K562 (cell line): Measurements from ENCODE around the gene SERPIND1. TPM values are rescaled to one million over a fixed set of nuclear protein-coding genes. Genes with fewer than 3 reads are reported as not detected.

Experiments used
- CHD2 ChIP-seq: IDR thresholded peaks from 2 replicates; pipeline ENCODE4 v1.6.1; 2011; ENCODE audit warnings: low read depth, low read length
- E2F1 ChIP-seq: sonication (generic); formaldehyde crosslinking; IDR thresholded peaks from 2 replicates; pipeline ENCODE4 v1.8.1; 2023; ENCODE audit warnings: mild to moderate bottlenecking, missing genetic modification reagents, moderate library complexity
- GMEB1 ChIP-seq: fragments of 250-450 bp; sonication (Bioruptor Pico); IDR thresholded peaks from 2 replicates; pipeline ENCODE4 v1.4.0; 2020; ENCODE audit warnings: mild to moderate bottlenecking
- HDGF ChIP-seq: fragments of 450-650 bp; IDR thresholded peaks from 2 replicates; pipeline ENCODE4 v1.6.1; 2016
- HMGXB4 ChIP-seq: sonication (generic); formaldehyde crosslinking; IDR thresholded peaks from 2 replicates; pipeline ENCODE4 v1.8.1; 2023; ENCODE audit warnings: mild to moderate bottlenecking, missing genetic modification reagents
- MCM5 ChIP-seq: fragments of 450-650 bp; IDR thresholded peaks from 2 replicates; pipeline ENCODE4 v1.6.1; 2016; ENCODE audit warnings: low read depth
- OTX1 ChIP-seq: fragments of 450-650 bp; formaldehyde crosslinking; IDR thresholded peaks from 2 replicates; pipeline ENCODE4 v1.4.0; 2022; ENCODE audit warnings: mild to moderate bottlenecking
- PREB ChIP-seq: sonication (generic); formaldehyde crosslinking; IDR thresholded peaks from 2 replicates; pipeline ENCODE4 v1.8.1; 2023; ENCODE audit warnings: mild to moderate bottlenecking, missing genetic modification reagents
- RBBP5 ChIP-seq: fragments of 200-600 bp; sonication (generic); IDR thresholded peaks from 2 replicates; pipeline ENCODE4 v1.6.1; 2012; ENCODE audit warnings: borderline replicate concordance, mild to moderate bottlenecking, low read length, control low read depth, inconsistent platforms; ENCODE audit not compliant: insufficient read depth, poor library complexity, severe bottlenecking
- RHOXF2B ChIP-seq: fragments of 250-450 bp; sonication (Bioruptor Pico); conservative IDR thresholded peaks from 2 replicates; pipeline ENCODE4 v1.5.1; 2021
- TCF15 ChIP-seq: fragments of 250-450 bp; sonication (Bioruptor Pico); IDR thresholded peaks from 2 replicates; pipeline ENCODE4 v1.8.0; 2022; ENCODE audit warnings: moderate library complexity, mild to moderate bottlenecking, inconsistent platforms
- UBTF ChIP-seq, 2 experiments: IDR thresholded peaks; 2 replicates each; pipeline ENCODE4 v1.6.1; 2012; ENCODE audit warnings: improper control_type of control experiment in 2 of 2, low read depth in 2 of 2, low read length in 2 of 2, borderline replicate concordance in 1 of 2
- ZBTB26 ChIP-seq: fragments of 450-650 bp; formaldehyde crosslinking; IDR thresholded peaks from 2 replicates; pipeline ENCODE4 v1.4.0; 2022; ENCODE audit warnings: missing genetic modification characterization
- ZNF347 ChIP-seq: fragments of 450-650 bp; formaldehyde crosslinking; IDR thresholded peaks from 2 replicates; pipeline ENCODE4 v1.4.0; 2020; ENCODE audit warnings: low read depth, mild to moderate bottlenecking, moderate library complexity
- polyA plus RNA-seq, 8 experiments: library from polyadenylated mRNA; depleted of rRNA in 4 of 8; stranded (reverse) in 5 of 8; unstranded in 3 of 8; fragments of >200 nt; fragmentation: Nextera tagmentation in 2 of 8; fragmentation: Illumina TruSeq in 1 of 8; extraction: Ambion mirVana in 2 of 8; extraction: Trizol in 1 of 8; gene quantifications; 2 replicates each; pipeline versions ENCODE4 v1.2.1 to v1.2.3, GENCODE V29; 2011 to 2014; ENCODE audit warnings: inconsistent platforms in 1 of 8, missing spikeins in 1 of 8
- total RNA-seq, 7 experiments: library from RNA; depleted of rRNA in 6 of 7; stranded (reverse); fragments of >200 nt in 6 of 7; fragmentation: Illumina TruSeq in 2 of 7; extraction: Trizol in 2 of 7; gene quantifications; 2 replicates each; pipeline versions ENCODE4 v1.2.1 to v1.2.3, GENCODE V29; 2011 to 2021; ENCODE audit warnings: low replicate concordance in 1 of 7

SERPIND1 gene
- total and polyA plus RNA-seq, 9 of the 15 experiments (the other 6 are each of a cell fraction or from before 2014, with no cell fraction given): 0.04 to 0.11 (median 0.09) TPM; not detected in 6

- TF ChIP-seq GMEB1 (no peak), RHOXF2B (CRISPR knock-in tag) (0 out of 2 replicates have a peak, but pooled peaks have one; percentile 46), CHD2 (no peak), PREB (CRISPR knock-in tag) (no peak), UBTF (IDR thresholded peaks at IDR 0.05; ENCODE audit: borderline replicate concordance in 1 of 2, low read depth in 2 of 2, low read length in 2 of 2) (no peak), RBBP5 (no peak), HDGF (no peak), HMGXB4 (CRISPR knock-in tag) (0 out of 2 replicates have a peak, but pooled peaks have one; percentile 24), MCM5 (no peak), ZNF347 (CRISPR knock-in tag) (no peak), E2F1 (CRISPR knock-in tag) (no peak), ZBTB26 (peak; percentile 30; the same call in 1 of the 2 replicates), TCF15 (CRISPR knock-in tag) (no peak), OTX1 (no peak)
Observed at GRCh38 chr22:20749453-20749852, 24.5 kb upstream of the SERPIND1 start (continued).
